Neural cell (in vitro differentiated cells): ENCODE measurements around the gene SPINK8. TPM values are rescaled to one million over a fixed set of nuclear protein-coding genes. Genes with fewer than 3 reads are reported as not detected.

Experiments
- H2AFZ ChIP-seq: fragments of 200-600, 300-800 bp; sonication (generic), shearing (Covaris generic); 2 replicates; pipeline ENCODE4 v1.6.0; 2014; ENCODE audit warnings: low read depth, mild to moderate bottlenecking, antibody characterized with exemption, low read length, moderate library complexity
- H3F3A ChIP-seq: fragments of 200-600 bp; shearing (Covaris generic); 2 replicates; pipeline ENCODE4 v1.6.1; 2016; ENCODE audit warnings: mild to moderate bottlenecking, moderate library complexity, mixed read lengths, antibody characterized with exemption, low read length; ENCODE audit not compliant: insufficient read depth, poor library complexity, severe bottlenecking
- H3K27ac ChIP-seq: fragments of 200-600, 300-800 bp; sonication (generic), shearing (Covaris generic); 2 replicates; pipeline ENCODE4 v1.5.1; 2014; ENCODE audit warnings: mild to moderate bottlenecking, low read length, moderate library complexity
- H3K27me3 ChIP-seq: fragments of 300-800, 200-600 bp; sonication (generic), shearing (Covaris generic); 2 replicates; pipeline ENCODE4 v1.6.0; 2014; ENCODE audit warnings: mild to moderate bottlenecking, low read depth, low read length, moderate library complexity; ENCODE audit not compliant: insufficient read depth
- H3K36me3 ChIP-seq: fragments of 300-800, 200-600 bp; sonication (generic), shearing (Covaris generic); 2 replicates; pipeline ENCODE4 v1.5.1; 2014; ENCODE audit warnings: mild to moderate bottlenecking, antibody characterized with exemption, low read length, moderate library complexity; ENCODE audit not compliant: insufficient read depth
- H3K4me2 ChIP-seq: fragments of 300-800, 200-600 bp; sonication (generic), shearing (Covaris generic); 2 replicates; pipeline ENCODE4 v1.6.0; 2014; ENCODE audit warnings: mild to moderate bottlenecking, low read length
- H3K4me3 ChIP-seq: fragments of 300-800, 200-600 bp; sonication (generic), shearing (Covaris generic); 2 replicates; pipeline ENCODE4 v1.5.1; 2014; ENCODE audit warnings: mild to moderate bottlenecking, low read length, moderate library complexity
- H3K79me2 ChIP-seq: fragments of 200-600 bp; shearing (Covaris generic); replicated peaks from 2 replicates; pipeline ENCODE4 v1.6.0; 2014; ENCODE audit warnings: mild to moderate bottlenecking, low read length, moderate library complexity; ENCODE audit not compliant: insufficient read depth
- H3K9ac ChIP-seq: fragments of 300-800, 200-600 bp; sonication (generic), shearing (Covaris generic); 2 replicates; pipeline ENCODE4 v1.6.1; 2016; ENCODE audit warnings: mild to moderate bottlenecking, low read length, mixed read lengths
- H3K9me2 ChIP-seq: fragments of 200-600 bp; shearing (Covaris generic); 2 replicates; pipeline ENCODE4 v1.6.1; 2016; ENCODE audit warnings: mild to moderate bottlenecking, low read length, mixed read lengths; ENCODE audit not compliant: insufficient read depth
- H3K9me3 ChIP-seq: fragments of 200-600, 300-800 bp; sonication (generic), shearing (Covaris generic); 2 replicates; pipeline ENCODE4 v1.6.1; 2016; ENCODE audit warnings: mild to moderate bottlenecking, mixed run types, low read length, moderate library complexity, mixed read lengths
- H4K20me1 ChIP-seq: fragments of 200-600 bp; shearing (Covaris generic); 2 replicates; pipeline ENCODE4 v1.6.1; 2016; ENCODE audit warnings: mild to moderate bottlenecking, mixed run types; ENCODE audit not compliant: insufficient read depth
- EP300 ChIP-seq: fragments of 450-650 bp; conservative IDR thresholded peaks from 2 replicates; pipeline ENCODE4 v1.6.1; 2014; ENCODE audit warnings: antibody characterized with exemption, mild to moderate bottlenecking, moderate library complexity; ENCODE audit not compliant: poor library complexity, severe bottlenecking
- EZH2 ChIP-seq: fragments of 200-600, 300-800 bp; shearing (Covaris generic), sonication (generic); IDR thresholded peaks from 2 replicates; pipeline ENCODE4 v1.6.1; 2014; ENCODE audit warnings: antibody characterized with exemption, low read length, borderline replicate concordance, mild to moderate bottlenecking; ENCODE audit not compliant: insufficient read depth, poor library complexity, severe bottlenecking
- MXI1 ChIP-seq: fragments of 450-650 bp; conservative IDR thresholded peaks from 2 replicates; pipeline ENCODE4 v1.6.1; 2014; ENCODE audit warnings: antibody characterized with exemption, mild to moderate bottlenecking; ENCODE audit not compliant: poor library complexity, severe bottlenecking
- POLR2AphosphoS5 ChIP-seq: IDR thresholded peaks from 2 replicates; pipeline ENCODE4 v1.6.1; 2012
- RAD21 ChIP-seq: fragments of 450-650 bp; conservative IDR thresholded peaks from 2 replicates; pipeline ENCODE4 v1.6.1; 2014; ENCODE audit warnings: antibody characterized with exemption, mild to moderate bottlenecking, moderate library complexity
- SMC3 ChIP-seq: fragments of 450-650 bp; conservative IDR thresholded peaks from 2 replicates; pipeline ENCODE4 v1.6.1; 2014; ENCODE audit warnings: antibody characterized with exemption, mild to moderate bottlenecking, moderate library complexity; ENCODE audit not compliant: poor library complexity
- TAF1 ChIP-seq: IDR thresholded peaks from 2 replicates; pipeline ENCODE4 v1.6.1; 2012; ENCODE audit warnings: low read depth
- polyA plus RNA-seq: library from polyadenylated mRNA; depleted of rRNA; stranded (reverse); fragments of >200 nt; gene quantifications from 2 replicates; pipeline ENCODE4 v1.2.3, GENCODE V29; 2014
- TF ChIP-seq, protein P1 (sequence below): fragments of 450-650 bp; IDR thresholded peaks from 2 replicates; pipeline ENCODE4 v1.5.1; 2014; ENCODE audit warnings: antibody characterized with exemption, mild to moderate bottlenecking, moderate library complexity; ENCODE audit not compliant: poor library complexity, severe bottlenecking
- TF ChIP-seq, protein P2 (sequence below): IDR thresholded peaks from 2 replicates; pipeline ENCODE4 v1.6.1; 2012; ENCODE audit warnings: borderline replicate concordance

SPINK8 gene
- polyA plus RNA-seq, 1 donor from 2014 or later, result not detected

GRCh38 chr3:48268936-48269561, 64.4 kb downstream of the SPINK8 start:
- no peak overlapping the region for H2AFZ ChIP-seq
- no peaks in the 10 kb centered on the region for H3K9me2 ChIP-seq
- H3K9ac ChIP-seq, result no peak overlapping the region
- H3K79me2 ChIP-seq, result no peaks in the 10 kb centered on the region
- H3F3A ChIP-seq, result no peaks in the 10 kb centered on the region
- H3K4me3 ChIP-seq, result no peak overlapping the region
- no peaks in the 10 kb centered on the region for H4K20me1 ChIP-seq
- TF ChIP-seq, protein P1, sequence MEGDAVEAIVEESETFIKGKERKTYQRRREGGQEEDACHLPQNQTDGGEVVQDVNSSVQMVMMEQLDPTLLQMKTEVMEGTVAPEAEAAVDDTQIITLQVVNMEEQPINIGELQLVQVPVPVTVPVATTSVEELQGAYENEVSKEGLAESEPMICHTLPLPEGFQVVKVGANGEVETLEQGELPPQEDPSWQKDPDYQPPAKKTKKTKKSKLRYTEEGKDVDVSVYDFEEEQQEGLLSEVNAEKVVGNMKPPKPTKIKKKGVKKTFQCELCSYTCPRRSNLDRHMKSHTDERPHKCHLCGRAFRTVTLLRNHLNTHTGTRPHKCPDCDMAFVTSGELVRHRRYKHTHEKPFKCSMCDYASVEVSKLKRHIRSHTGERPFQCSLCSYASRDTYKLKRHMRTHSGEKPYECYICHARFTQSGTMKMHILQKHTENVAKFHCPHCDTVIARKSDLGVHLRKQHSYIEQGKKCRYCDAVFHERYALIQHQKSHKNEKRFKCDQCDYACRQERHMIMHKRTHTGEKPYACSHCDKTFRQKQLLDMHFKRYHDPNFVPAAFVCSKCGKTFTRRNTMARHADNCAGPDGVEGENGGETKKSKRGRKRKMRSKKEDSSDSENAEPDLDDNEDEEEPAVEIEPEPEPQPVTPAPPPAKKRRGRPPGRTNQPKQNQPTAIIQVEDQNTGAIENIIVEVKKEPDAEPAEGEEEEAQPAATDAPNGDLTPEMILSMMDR, result no peak
- TF ChIP-seq MXI1 (no peak), TAF1 (no peak), SMC3 (no peak), EP300 (no peak), EZH2 (no peak), RAD21 (no peak), POLR2AphosphoS5 (no peak)
- TF ChIP-seq, protein P2, sequence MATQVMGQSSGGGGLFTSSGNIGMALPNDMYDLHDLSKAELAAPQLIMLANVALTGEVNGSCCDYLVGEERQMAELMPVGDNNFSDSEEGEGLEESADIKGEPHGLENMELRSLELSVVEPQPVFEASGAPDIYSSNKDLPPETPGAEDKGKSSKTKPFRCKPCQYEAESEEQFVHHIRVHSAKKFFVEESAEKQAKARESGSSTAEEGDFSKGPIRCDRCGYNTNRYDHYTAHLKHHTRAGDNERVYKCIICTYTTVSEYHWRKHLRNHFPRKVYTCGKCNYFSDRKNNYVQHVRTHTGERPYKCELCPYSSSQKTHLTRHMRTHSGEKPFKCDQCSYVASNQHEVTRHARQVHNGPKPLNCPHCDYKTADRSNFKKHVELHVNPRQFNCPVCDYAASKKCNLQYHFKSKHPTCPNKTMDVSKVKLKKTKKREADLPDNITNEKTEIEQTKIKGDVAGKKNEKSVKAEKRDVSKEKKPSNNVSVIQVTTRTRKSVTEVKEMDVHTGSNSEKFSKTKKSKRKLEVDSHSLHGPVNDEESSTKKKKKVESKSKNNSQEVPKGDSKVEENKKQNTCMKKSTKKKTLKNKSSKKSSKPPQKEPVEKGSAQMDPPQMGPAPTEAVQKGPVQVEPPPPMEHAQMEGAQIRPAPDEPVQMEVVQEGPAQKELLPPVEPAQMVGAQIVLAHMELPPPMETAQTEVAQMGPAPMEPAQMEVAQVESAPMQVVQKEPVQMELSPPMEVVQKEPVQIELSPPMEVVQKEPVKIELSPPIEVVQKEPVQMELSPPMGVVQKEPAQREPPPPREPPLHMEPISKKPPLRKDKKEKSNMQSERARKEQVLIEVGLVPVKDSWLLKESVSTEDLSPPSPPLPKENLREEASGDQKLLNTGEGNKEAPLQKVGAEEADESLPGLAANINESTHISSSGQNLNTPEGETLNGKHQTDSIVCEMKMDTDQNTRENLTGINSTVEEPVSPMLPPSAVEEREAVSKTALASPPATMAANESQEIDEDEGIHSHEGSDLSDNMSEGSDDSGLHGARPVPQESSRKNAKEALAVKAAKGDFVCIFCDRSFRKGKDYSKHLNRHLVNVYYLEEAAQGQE, result no peak
- H3K36me3 ChIP-seq, result no peaks in the 10 kb centered on the region
- no peaks in the 10 kb centered on the region for H3K9me3 ChIP-seq
- no peaks in the 10 kb centered on the region for H3K27me3 ChIP-seq
- no peak overlapping the region for H3K27ac ChIP-seq
- no peak overlapping the region for H3K4me2 ChIP-seq

DNA sequence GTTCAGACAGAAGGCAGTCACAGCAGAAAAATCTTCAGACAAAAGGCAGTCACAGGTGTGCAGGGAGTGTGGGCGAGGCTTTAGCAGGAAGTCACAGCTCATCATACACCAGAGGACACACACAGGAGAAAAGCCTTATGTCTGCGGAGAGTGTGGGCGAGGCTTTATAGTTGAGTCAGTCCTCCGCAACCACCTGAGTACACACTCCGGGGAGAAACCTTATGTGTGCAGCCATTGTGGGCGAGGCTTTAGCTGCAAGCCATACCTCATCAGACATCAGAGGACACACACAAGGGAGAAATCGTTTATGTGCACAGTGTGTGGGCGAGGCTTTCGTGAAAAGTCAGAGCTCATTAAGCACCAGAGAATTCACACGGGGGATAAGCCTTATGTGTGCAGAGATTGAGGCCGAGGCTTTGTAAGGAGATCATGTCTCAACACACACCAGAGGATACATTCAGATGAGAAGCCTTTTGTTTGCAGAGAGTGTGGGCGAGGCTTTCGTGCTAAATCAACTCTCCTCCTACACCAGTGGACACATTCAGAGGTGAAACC, 65.0 kb downstream of the SPINK8 start:
- no peaks in the 10 kb centered on the region for H3K27me3 ChIP-seq
- no peak overlapping the region for H3K4me3 ChIP-seq
- no peaks in the 10 kb centered on the region for H3K36me3 ChIP-seq
- no peaks in the 10 kb centered on the region for H4K20me1 ChIP-seq
- H3K4me2 ChIP-seq, result no peak overlapping the region
- H3K9ac ChIP-seq, result no peak overlapping the region
- H3K79me2 ChIP-seq, result no peaks in the 10 kb centered on the region
- H3F3A ChIP-seq, result no peaks in the 10 kb centered on the region
- H3K27ac ChIP-seq, result no peak overlapping the region
- H3K9me2 ChIP-seq, result no peaks in the 10 kb centered on the region
- no peak overlapping the region for H2AFZ ChIP-seq
- TF ChIP-seq, protein P2, result no peak
- TF ChIP-seq TAF1 (no peak), EZH2 (no peak), MXI1 (no peak), POLR2AphosphoS5 (no peak), EP300 (no peak)
- H3K9me3 ChIP-seq, result no peaks in the 10 kb centered on the region
